GM19099 (cell line): ENCODE results near the gene CD244.

ENCODE experiments used
- POLR2A ChIP-seq: IDR thresholded peaks from 3 replicates; pipeline ENCODE4 v1.6.1; 2011; ENCODE audit warnings: low read depth; ENCODE audit not compliant: insufficient read length; ENCODE audit errors: extremely low read depth

Gene CD244

DNA sequence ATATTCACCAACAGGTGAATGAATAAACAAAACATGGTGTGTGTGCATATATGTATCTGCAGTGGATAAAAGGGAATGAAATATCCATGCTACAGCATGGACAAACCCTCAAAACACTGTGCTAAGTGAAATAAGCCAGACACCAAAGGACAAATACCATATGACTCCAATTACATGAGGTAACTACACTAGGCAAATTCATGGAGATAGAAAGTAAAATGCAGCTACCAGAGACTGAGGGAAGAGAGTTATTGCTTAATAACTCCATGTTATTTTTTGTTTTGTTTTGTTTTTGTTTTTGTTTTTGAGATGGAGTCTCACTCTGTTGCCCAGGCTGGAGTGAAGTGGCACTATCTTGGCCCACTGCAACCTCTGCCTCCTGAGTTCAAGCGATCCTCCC is 19.9 kb upstream of the CD244 start:
- no peak for TF ChIP-seq POLR2A

DNA sequence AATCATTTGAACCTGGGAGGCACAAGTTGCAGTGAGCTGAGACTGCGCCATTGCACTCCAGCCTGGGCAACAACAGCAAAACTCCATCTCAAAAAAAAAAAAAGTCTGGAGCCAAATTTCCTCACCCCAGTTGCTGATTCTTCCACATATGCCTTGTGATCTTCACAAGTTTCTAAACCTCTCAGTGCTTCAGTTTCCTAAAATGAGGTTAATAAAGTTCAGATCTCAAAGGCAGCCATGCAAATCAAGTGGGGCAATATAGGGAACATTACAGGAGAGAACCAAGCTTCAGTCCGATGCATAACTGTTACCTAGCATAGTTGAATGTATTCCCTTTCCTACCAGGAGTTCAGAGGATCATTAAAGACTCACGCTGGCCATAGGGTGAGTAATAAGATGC is 17.5 kb upstream of the CD244 start:
- TF ChIP-seq POLR2A: no peak

DNA sequence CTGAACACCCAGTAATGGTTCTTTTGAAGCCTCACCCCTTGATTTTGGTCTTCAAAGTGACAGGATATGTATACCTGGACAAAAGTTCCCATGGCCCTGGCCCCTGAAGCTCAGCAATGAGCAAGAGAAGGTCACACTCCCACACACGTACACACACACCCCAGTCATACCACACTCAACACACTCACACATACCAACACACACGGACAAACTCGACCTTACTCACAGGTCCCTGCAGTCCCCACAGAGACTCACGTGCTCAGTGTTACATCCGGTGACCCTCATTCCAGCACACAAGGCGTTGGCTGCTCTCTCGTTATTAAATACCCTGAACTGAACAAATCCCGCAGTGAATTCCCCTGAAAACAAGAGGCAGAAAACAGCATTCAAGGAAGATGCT is 16.4 kb upstream of the CD244 start:
- no peak for TF ChIP-seq POLR2A

DNA sequence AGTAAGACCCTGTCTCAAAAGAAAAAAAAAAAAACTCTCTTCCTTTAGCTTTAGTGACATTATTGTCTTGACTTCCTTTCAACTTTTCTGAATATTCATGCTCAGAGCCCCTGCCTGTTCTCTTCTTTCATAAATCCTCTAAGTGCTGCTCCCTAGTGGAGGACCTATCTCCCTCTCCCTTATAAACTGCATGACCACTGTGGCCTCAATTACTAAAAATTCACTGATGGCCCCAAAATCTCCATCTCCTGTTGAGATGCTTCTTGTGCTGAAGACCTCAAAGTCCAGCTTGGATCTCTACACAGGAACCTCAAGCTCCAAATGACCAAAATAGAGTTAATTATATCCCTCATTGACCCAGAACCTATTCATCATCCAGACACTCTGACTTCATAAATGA is 14.5 kb upstream of the CD244 start:
- no peak for TF ChIP-seq POLR2A

DNA sequence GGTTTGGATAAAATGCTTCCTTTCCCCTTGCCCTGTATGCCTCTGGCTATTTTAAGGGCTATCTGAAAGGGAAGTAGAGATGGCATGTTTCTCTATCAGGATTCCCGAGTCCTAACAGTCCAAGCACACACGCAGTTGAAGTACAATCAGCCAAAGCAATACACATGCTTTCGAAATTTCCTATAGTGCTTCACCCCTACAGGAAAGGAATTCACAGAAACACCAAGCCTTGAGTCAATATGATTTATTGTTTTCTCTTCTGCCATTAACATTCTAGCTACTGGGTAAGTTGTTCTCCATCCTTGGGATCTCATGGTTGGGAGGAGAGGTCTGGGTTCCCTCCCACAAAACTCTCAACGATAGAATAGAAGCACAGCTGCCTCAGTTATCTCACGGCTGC is 13.6 kb upstream of the CD244 start:
- no peak for TF ChIP-seq POLR2A

DNA sequence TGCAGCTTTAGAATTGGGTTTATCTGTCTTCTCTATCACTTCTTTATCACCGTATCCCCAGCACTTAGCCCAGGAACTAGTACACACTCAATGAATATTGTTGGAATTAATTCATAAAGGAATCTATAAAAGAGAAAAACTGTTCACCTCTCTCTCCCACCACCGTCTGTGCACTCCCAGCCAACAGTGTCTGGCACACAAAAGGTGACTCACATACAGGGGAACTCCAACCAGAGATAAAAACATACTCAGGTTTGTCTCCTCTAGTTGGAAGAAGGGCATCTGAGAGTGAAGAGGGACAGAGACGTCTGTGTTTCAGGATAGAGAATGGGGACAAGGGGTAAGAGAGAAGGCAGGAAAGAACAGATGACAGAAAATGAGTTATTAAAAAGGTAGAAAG is 12.2 kb upstream of the CD244 start:
- TF ChIP-seq POLR2A: no peak

DNA sequence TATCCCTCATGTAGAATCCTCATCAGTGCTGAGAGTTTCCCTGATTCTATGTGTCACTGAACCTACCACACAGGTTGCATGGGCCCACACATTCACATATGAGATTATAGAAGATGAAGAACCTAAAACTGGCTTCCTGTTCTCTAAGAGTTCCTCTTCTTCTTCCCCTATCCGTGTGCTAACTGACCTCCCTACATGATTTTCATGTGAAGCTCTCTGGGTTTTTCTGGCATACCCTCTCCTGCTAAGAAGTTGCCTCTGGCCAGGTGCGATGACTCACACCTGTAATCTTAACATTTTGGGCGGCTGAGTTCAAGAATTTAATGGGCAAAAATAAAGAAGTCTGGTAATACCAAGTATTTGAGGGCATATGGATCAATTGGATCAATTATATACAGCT is 5.5 kb upstream of the CD244 start:
- TF ChIP-seq POLR2A: no peak

DNA sequence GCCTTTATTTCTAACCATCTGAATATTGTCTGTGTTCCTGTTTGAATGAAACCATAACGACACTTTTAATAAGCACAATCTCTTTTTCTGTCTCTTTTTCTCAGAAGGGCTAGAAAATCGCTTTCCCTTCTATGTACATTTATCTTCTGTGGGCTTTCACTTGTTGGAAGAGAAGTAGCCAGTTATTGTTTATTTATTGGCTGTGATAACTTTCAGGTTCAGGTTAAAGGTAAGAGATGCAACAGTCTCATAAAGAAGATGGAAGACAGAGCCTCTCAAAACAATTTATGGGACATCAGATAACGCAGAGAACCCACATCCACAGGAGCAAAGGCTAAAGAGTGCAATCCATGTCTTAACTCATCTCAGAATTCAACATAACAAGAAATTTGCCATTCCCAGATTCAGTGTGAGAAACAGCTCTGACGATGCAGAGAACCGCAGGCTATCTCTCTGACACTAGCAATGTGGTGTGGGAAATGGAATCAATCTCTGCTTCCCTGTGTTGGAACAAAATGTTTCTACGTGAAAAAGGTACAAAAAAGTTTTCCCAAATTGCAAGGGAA is 4.1 kb upstream of the CD244 start:
- no peak for TF ChIP-seq POLR2A

DNA sequence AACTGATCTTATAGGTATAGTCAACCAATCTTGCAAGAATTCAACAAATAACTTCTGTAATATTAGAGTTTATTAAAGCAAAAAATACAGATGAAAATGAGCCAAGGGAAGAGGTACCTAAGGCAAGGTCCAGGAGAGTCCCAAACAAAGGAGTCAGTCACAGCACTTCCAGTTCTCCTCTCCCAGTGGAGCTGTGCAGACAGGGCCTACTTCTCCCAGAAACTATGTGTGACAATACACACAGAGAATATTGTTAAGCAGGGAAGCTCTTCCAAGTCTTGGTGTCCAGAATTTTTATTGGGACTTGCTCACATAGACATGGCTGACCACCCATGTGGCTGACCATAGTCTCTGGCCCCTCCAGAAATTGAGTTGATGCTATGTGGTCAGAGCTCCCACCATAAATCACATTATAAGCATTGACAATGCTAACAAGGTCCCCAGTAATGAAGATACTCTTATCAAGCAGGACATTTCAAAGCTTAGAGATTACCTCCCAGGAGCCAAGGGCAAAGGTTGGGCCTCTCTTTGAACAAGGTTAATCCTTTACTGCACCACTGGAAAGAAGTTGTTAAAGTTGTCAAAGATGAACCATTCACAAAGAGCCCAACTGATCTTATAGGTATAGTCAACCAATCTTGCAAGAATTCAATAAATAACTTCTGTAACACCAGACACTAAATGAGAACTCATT is 3.5 kb upstream of the CD244 start:
- no peak for TF ChIP-seq POLR2A

DNA sequence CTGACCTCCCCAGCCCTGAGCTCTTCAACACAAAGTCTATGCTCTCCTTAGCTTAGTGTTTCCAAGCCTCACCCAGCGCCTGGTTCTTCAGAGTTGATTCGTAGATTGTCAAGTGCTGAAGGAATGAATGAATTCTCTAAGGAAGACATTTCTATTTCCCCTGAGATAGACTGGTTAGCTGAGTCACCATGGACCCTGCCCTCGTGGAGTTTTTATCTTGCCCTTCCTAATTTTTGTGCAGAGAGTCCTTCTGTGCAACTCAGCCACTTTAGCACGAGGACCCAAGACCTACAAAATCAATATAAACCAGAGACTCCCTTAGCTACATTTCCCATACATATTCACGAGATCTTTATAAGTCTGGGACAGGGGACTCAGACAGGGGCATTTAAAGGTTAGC is 2.6 kb upstream of the CD244 start:
- TF ChIP-seq POLR2A: no peak

DNA sequence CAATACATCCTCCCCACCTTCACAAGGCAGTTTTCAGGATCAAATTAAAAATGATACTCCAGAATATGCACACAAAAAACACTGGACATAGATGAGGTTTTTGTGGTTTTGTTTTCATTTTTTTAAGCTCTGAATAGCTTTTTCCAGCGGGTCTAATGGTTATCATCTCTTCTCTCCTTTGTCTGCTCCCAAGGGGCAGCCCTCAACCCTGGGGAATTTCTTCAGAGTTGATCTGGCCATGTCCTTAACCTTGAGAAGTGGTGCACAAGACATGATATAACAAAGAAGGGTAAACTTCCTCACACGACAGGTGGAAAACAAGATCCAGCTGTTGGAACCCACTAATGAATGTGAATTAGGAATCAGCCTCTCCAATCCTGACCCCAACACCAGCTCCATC is 1.5 kb upstream of the CD244 start:
- no peak for TF ChIP-seq POLR2A

DNA sequence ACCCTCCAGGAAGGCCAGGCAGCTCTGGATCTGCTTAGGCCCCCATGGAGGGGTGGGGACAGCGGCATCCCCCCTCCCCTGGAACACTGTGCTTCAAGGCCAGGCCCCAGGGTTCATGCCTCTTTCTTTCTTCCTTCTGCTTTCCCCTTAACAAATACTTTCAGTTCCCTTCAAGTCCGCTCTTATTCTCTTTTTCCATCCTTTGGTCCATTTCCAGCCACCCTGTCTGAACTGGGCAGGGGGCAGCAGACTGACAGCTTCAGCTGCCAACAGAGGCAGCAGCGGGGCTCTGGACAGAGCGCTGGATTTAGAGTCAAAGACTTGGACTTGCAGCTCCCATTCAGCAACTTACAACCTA is 1.1 kb upstream of the CD244 start:
- no peak for TF ChIP-seq POLR2A

DNA sequence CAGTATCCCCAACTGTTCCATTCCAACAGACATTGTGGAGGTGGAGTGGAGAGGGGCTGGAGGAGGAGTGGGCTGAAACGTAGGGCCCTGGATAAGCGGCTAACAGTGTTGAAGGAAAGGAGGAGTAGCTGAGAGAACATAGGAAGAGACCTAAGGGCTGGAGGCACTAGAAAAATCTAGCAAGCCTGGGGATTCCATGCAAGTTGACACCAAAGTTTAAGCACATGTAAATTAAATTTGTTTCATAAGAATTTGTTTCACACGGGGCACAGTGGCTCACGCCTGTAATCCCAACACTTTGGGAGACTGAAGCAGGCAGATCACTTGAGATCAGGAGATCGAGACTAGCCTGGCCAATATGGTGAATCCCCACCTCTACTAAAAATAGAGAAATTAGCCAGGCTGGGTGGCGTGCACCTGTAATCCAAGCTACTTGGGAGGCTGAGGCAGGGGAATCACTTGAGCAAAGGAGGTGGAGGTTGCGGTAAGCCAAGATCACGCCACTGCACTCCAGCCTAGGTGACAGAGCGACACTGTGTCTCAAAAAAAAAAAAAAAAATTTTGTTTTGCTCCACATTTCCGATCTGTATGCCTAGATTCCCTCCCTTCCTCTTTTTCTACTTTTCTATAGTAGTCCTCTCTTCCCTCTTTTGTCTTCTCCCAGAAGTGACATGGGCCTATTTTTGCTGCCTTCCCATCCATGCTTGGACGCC is 530 bp upstream of the CD244 start:
- no peak for TF ChIP-seq POLR2A

DNA sequence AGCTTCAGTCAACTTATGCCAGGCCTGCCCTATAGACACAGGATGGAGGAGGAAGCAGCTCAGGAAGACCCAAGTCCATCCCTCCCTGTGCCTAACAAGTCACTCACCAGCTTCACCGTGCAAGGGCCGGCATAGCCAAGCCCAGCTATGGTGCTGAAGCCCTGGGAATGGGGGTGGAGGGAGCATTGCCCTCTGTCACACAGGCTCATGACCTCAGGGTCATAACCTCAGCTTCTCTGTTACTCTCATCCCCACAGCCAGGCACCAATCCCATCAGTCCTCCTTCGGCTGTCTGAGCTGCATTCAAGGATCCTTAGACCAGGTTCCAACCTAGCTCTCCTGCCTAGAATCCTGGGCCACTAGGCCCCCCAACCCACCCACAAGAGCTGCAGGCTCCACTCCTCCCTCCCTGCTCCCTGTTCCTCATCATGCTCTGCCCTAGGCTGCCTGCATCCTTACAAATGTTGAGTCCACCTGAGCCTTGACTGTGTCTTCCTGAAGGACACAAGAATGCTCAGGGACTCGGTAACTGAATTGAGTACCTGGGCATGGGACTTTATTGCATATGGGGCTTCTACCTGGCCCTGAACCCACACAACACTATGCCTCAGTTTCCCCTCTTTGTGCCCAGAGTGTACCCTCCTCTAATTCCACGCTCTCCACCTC is 1.7 kb downstream of the CD244 start:
- TF ChIP-seq POLR2A: no peak

DNA sequence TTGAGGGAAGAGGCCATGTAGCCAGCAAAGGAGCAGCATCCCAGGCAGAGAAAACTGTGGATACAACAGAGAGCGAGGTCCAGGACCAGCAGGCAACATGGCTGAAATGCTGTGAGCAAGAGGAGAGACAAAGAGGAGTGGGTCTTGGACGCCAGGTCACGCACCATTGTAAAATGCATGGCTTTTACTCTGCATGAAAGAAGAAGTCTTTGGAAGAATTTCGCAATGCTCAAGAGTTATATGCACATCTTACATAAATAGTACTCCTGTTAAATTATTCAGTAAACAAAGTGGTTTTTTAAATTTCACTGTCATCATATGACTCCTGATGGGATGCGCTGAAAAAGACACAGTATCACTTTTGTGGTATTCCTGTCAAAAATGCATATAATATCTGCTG is 3.5 kb downstream of the CD244 start:
- TF ChIP-seq POLR2A: no peak

DNA sequence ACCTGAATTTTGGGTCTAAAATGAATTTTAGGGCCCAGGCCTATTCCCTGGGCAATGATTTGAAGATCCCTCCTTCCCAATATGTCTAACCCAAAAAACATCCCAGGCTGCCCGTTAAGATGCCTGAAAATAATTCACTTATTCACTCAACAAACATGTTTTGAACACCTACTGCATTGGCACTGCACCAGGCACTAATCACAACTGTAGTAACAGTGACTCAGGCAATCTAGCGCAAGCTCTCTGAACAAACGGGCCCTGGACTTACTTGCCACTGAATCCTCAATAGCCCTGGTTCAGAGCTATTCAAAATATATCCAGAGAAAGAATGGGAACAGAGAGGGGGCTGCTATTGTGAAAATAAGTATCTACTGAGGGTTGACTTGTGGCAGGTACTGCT is 4.2 kb downstream of the CD244 start:
- TF ChIP-seq POLR2A: no peak
